Muscle of leg (tissue), 11 donors: ENCODE results near the gene TJP3. TPM values are rescaled to one million over a fixed set of nuclear protein-coding genes. Genes with fewer than 3 reads are reported as not detected.
A peak's percentile ranks its signal among the peaks of the same experiment; 100 is the strongest.

Experiments used
- DNase-seq: peaks from one replicate; pipeline ENCODE4 v3.0.0; 2013
- H3K27ac ChIP-seq: one replicate; pipeline ENCODE4 v1.5.1; 2013; ENCODE audit warnings: mild to moderate bottlenecking, low read length, control low read depth
- H3K27me3 ChIP-seq: one replicate; pipeline ENCODE4 v1.6.1; 2013; ENCODE audit warnings: low read length; ENCODE audit not compliant: control insufficient read depth, insufficient read depth
- H3K36me3 ChIP-seq: one replicate; pipeline ENCODE4 v1.6.1; 2013; ENCODE audit warnings: low read length; ENCODE audit not compliant: control insufficient read depth, insufficient read depth
- H3K4me1 ChIP-seq: one replicate; pipeline ENCODE4 v1.6.1; 2013; ENCODE audit warnings: low read length; ENCODE audit not compliant: control insufficient read depth, insufficient read depth
- H3K4me3 ChIP-seq: one replicate; pipeline ENCODE4 v1.5.1; 2013; ENCODE audit warnings: low read length, control low read depth
- H3K9me3 ChIP-seq: replicated peaks from 2 replicates; pipeline ENCODE4 v1.6.1; 2013; ENCODE audit warnings: low read depth, low read length; ENCODE audit not compliant: control insufficient read depth
- WGBS: methylation state at CpG from one replicate; pipeline ENCODE4 v1.1.5; 2013; ENCODE audit warnings: missing lambda C conversion rate; ENCODE audit not compliant: insufficient coverage; 5-methylcytosine and 5-hydroxymethylcytosine counted together
- polyA plus RNA-seq, 8 donors: library from polyadenylated mRNA; unstranded; fragments of 120-200 nt; gene quantifications; one replicate each; pipeline versions ENCODE4 v1.2.1 to v1.2.3, GENCODE V29; 2013; ENCODE audit warnings: inconsistent platforms in 1 of 8, low replicate concordance in 1 of 8; ENCODE audit not compliant: insufficient read length in 8 of 8, insufficient read depth in 1 of 8
- total RNA-seq: library from RNA; stranded (reverse); fragments of 120-200 nt; gene quantifications from one replicate; pipeline ENCODE4 v1.2.4, GENCODE V29; 2013

Gene TJP3
- total and polyA plus RNA-seq, 9 donors, result 0.04 to 3.4 (median 0.35) TPM; not detected in 2

GRCh38 chr19:3691726-3692125 is 16.5 kb upstream of the TJP3 start:
- DNase-seq, result no peak
- Histone ChIP-seq H3K4me1 (peaks cover 18% of the 10 kb centered on the region), H3K27ac (no peak overlapping the region), H3K4me3 (no peak overlapping the region), H3K27me3 (no peaks in the 10 kb centered on the region), H3K9me3 (no peaks in the 10 kb centered on the region), H3K36me3 (peaks cover 11% of the 10 kb centered on the region)
- 95% methylated on average over 17 of the region's 18 CpGs for WGBS

GRCh38 chr19:3692141-3693024 is 15.8 kb upstream of the TJP3 start:
- DNase-seq, result no peak
- Histone ChIP-seq H3K36me3 (peaks cover 11% of the 10 kb centered on the region), H3K27ac (no peak overlapping the region), H3K4me1 (peaks cover 18% of the 10 kb centered on the region), H3K4me3 (no peak overlapping the region), H3K9me3 (no peaks in the 10 kb centered on the region), H3K27me3 (no peaks in the 10 kb centered on the region)
- 87% methylated on average over 25 of the region's 25 CpGs for WGBS

- 67% methylated on average over 30 of the region's 34 CpGs for WGBS
- peak overlapping the region; percentile 47 for H3K27ac ChIP-seq
Observed at GRCh38 chr19:3693025-3693925, 14.9 kb upstream of the TJP3 start.

GRCh38 chr19:3694361-3695123 is 13.6 kb upstream of the TJP3 start:
- Histone ChIP-seq H3K27ac (no peak overlapping the region), H3K36me3 (peaks cover 9% of the 10 kb centered on the region), H3K4me3 (no peak overlapping the region), H3K9me3 (no peaks in the 10 kb centered on the region), H3K27me3 (no peaks in the 10 kb centered on the region), H3K4me1 (peaks cover 29% of the 10 kb centered on the region)
- DNase-seq, result no peak
- WGBS, result 88% methylated on average over 42 of the region's 42 CpGs

More at GRCh38 chr19:3693025-3693925, 14.9 kb upstream of the TJP3 start:
- no peak for DNase-seq
- Histone ChIP-seq H3K4me1 (peaks cover 21% of the 10 kb centered on the region), H3K4me3 (no peak overlapping the region), H3K36me3 (peaks cover 11% of the 10 kb centered on the region), H3K9me3 (no peaks in the 10 kb centered on the region), H3K27me3 (no peaks in the 10 kb centered on the region)

GRCh38 chr19:3695124-3695733 is 13.0 kb upstream of the TJP3 start:
- H3K36me3 ChIP-seq, result peaks cover 9% of the 10 kb centered on the region
- no peaks in the 10 kb centered on the region for H3K9me3 ChIP-seq
- DNase-seq, result no peak
- WGBS, result 91% methylated on average over 21 of the region's 25 CpGs
- no peak overlapping the region for H3K4me3 ChIP-seq
- no peaks in the 10 kb centered on the region for H3K27me3 ChIP-seq
- H3K27ac ChIP-seq, result no peak overlapping the region
- peaks cover 31% of the 10 kb centered on the region for H3K4me1 ChIP-seq

- no peaks in the 10 kb centered on the region for H3K27me3 ChIP-seq
- 89% methylated on average over 22 of the region's 23 CpGs for WGBS
- DNase-seq, result no peak
- H3K27ac ChIP-seq, result no peak overlapping the region
- peaks cover 31% of the 10 kb centered on the region for H3K4me1 ChIP-seq
- peaks cover 9% of the 10 kb centered on the region for H3K36me3 ChIP-seq
- no peak overlapping the region for H3K4me3 ChIP-seq
- H3K9me3 ChIP-seq, result no peaks in the 10 kb centered on the region
Observed at GRCh38 chr19:3695986-3696659, 12.1 kb upstream of the TJP3 start.

GRCh38 chr19:3696660-3696995 is 11.6 kb upstream of the TJP3 start:
- no peaks in the 10 kb centered on the region for H3K27me3 ChIP-seq
- 85% methylated on average over 10 of the region's 10 CpGs for WGBS
- no peak for DNase-seq
- no peak overlapping the region for H3K4me3 ChIP-seq
- H3K4me1 ChIP-seq, result peaks cover 31% of the 10 kb centered on the region
- peaks cover 9% of the 10 kb centered on the region for H3K36me3 ChIP-seq
- no peak overlapping the region for H3K27ac ChIP-seq
- no peaks in the 10 kb centered on the region for H3K9me3 ChIP-seq

GRCh38 chr19:3697094-3697493 is 11.1 kb upstream of the TJP3 start:
- 92% methylated on average over 30 of the region's 30 CpGs for WGBS

GRCh38 chr19:3697671-3698385 is 10.4 kb upstream of the TJP3 start:
- no peak overlapping the region for H3K4me3 ChIP-seq
- no peak overlapping the region for H3K27ac ChIP-seq
- H3K9me3 ChIP-seq, result no peaks in the 10 kb centered on the region
- H3K4me1 ChIP-seq, result peaks cover 30% of the 10 kb centered on the region
- peaks cover 9% of the 10 kb centered on the region for H3K36me3 ChIP-seq
- H3K27me3 ChIP-seq, result no peaks in the 10 kb centered on the region
- 85% methylated on average over 37 of the region's 43 CpGs for WGBS
- DNase-seq, result no peak

More at GRCh38 chr19:3697094-3697493, 11.1 kb upstream of the TJP3 start:
- DNase-seq, result no peak
- Histone ChIP-seq H3K4me3 (no peak overlapping the region), H3K9me3 (no peaks in the 10 kb centered on the region), H3K36me3 (peaks cover 9% of the 10 kb centered on the region), H3K27me3 (no peaks in the 10 kb centered on the region), H3K27ac (no peak overlapping the region), H3K4me1 (peaks cover 31% of the 10 kb centered on the region)
